ENCODE data around the gene TMEM109.

DNA sequence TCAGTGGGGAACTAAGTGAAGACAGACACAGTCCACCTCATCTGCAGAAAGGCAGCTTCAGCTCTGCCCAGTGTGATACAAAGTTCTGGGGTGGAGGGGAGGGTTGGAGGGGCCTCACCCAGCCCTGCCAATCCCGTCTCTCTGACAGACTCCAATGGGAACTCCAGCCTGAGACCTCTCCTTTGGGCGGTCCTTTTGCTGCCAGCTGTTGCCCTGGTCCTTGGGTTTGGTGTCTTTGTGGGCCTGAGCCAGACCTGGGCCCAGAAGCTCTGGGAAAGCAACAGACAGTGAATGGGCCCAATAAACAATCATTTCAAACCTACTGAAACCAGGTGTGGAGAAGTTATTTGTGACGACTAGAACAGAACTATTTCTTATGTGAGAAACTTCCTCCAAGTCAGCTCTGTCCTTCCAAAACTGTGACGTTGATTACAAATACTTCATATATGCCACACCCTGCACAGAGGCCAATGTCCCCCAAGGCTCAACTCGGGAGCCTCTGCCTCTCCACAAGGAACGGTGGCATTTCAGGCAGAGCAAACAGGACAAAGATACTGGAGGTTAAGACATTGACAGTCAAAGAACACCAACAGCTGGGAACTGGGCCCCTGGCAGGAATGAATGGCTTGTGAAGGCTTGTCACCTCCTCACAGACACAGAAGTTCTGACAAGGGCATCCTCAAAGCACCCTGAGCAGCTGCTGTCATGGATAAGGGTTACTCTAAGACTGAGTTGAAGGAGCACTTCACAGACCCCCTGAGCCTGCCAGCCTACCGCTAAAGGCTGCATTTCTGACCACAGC is 38.4 kb upstream of the TMEM109 start:
- TF ChIP-seq, protein P1, sequence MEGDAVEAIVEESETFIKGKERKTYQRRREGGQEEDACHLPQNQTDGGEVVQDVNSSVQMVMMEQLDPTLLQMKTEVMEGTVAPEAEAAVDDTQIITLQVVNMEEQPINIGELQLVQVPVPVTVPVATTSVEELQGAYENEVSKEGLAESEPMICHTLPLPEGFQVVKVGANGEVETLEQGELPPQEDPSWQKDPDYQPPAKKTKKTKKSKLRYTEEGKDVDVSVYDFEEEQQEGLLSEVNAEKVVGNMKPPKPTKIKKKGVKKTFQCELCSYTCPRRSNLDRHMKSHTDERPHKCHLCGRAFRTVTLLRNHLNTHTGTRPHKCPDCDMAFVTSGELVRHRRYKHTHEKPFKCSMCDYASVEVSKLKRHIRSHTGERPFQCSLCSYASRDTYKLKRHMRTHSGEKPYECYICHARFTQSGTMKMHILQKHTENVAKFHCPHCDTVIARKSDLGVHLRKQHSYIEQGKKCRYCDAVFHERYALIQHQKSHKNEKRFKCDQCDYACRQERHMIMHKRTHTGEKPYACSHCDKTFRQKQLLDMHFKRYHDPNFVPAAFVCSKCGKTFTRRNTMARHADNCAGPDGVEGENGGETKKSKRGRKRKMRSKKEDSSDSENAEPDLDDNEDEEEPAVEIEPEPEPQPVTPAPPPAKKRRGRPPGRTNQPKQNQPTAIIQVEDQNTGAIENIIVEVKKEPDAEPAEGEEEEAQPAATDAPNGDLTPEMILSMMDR (IDR thresholded peaks at IDR 0.05; ENCODE audit: low read depth, low read length): no peak
- no peak for TF ChIP-seq EZH2phosphoT487 (IDR thresholded peaks at IDR 0.05; ENCODE audit: low read depth)

All from OCI-LY3 (cell line).